Right renal cortex interstitium (tissue), 3 donors: ENCODE data around the gene GLG1. TPM values are rescaled to one million over a fixed set of nuclear protein-coding genes. Genes with fewer than 3 reads are reported as not detected.
"Not testable (repeated sequence)": the region's sequence is repeated elsewhere in the genome, so short reads cannot be mapped to it uniquely, and the experiment has no call there.

ENCODE experiments used
- DNase-seq, 3 donors: peaks; one replicate each; pipeline ENCODE4 v3.0.0-alpha.2; 2013; ENCODE audit warnings: low read depth in 3 of 3, low spot score in 2 of 3
- polyA plus RNA-seq, 3 donors: library from polyadenylated mRNA; unstranded; fragments of 120-200 nt; gene quantifications; one replicate each; pipeline ENCODE4 v1.2.1, GENCODE V29; 2013; ENCODE audit not compliant: insufficient read length in 3 of 3

GLG1 gene
- polyA plus RNA-seq, 3 donors = 153 to 159 (median 155) TPM

GRCh38 chr16:74575807-74576643 lies 30.9 kb downstream of the GLG1 start:
- no peak for DNase-seq

- DNase-seq = no peak
Observed at GRCh38 chr16:74575175-74575806, 31.6 kb downstream of the GLG1 start.

- no peak for DNase-seq
Observed at GRCh38 chr16:74574146-74574545, 32.8 kb downstream of the GLG1 start.

GRCh38 chr16:74573622-74574021 lies 33.3 kb downstream of the GLG1 start:
- no peak for DNase-seq

DNA sequence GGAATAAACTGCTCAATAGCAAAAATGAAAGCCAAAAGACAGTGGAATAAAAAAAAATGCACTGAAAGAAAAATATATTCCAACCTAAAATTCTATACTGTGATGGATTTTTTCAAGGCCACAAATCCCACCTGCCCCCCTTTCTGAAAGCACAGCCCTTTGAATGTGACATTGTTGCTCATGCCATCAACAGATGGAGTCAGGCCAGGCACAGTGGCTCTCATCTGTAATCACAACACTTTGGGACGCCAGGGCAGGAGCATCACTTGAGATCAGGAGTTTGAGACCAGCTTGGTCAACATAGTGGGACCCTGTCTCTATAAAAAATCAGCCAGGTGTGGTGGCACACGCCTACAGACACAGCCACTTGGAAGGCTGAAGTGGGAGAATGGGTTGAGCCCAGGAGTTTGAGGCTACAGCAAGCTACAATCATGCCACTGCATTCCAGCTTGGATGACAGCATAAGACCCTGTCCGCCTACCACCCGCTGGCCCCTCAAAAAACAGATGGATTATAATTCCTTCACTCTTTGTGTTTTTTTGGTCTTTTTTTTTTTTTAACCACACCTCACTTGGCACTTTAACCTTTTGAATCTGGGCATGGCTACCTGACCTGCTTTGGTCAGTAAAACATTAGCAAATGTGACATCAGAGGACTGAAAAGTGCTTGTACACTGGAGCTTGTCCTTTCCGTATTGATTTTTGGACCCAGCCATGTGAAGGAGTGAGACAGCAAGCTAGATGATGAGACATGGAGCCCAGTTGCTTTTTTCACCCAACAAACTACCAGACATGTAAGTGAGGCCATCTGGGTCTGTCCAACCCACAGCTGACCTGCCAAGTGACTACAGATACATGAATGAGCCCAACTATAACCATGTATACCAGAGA lies 36.3 kb downstream of the GLG1 start:
- no peak for DNase-seq

- no peak for DNase-seq
Observed at GRCh38 chr16:74568961-74569631, 37.8 kb downstream of the GLG1 start.

- no peak for DNase-seq
Observed at GRCh38 chr16:74567901-74568300, 39.0 kb downstream of the GLG1 start.

- DNase-seq = peak in 2 of 3 donors; percentile 23 to 55
Observed at GRCh38 chr16:74565378-74565777, 41.5 kb downstream of the GLG1 start.

- DNase-seq = no peak
Observed at GRCh38 chr16:74564451-74564984, 42.4 kb downstream of the GLG1 start.

DNA sequence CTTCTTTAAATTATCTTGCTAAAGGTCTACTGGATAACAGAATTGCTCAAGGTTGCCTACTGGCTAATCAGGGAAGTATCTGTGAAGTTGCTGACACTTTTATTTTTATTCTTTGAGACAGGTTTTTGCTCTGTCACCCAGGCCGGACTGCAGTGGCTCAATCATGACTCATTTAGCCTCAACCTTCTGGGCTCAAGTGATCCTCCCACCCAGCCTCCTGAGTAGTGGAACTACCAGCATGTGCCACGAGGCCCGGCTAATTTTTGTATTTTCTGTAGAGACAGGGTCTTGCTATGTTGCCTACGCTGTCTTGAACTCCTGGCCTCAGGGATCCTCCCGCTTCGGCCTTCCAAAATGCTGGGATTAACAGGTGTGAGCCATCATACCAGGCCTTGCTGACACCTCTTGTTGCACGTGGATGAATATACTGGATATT lies 43.1 kb downstream of the GLG1 start:
- no peak for DNase-seq

DNA sequence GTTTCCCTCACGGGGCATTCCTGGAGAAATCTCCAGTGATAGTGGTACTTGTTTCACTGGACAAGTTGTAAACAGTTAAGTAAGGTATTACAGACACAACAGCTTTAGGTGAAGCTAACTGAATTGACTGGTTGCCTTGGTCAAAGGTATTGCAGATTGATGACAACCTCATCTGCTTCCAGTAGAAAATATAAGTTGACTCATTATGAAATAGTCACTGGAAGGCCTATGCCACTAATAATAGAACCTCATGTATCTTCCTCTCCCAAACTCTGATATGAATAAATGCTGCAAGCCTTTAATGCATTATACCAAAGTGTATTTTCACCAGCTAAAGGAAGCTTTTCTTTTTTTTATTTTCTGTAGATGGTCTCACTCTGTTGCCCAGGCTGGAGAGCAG lies 44.8 kb downstream of the GLG1 start:
- no peak for DNase-seq

- no peak for DNase-seq
Observed at GRCh38 chr16:74561626-74562025, 45.3 kb downstream of the GLG1 start.

DNA sequence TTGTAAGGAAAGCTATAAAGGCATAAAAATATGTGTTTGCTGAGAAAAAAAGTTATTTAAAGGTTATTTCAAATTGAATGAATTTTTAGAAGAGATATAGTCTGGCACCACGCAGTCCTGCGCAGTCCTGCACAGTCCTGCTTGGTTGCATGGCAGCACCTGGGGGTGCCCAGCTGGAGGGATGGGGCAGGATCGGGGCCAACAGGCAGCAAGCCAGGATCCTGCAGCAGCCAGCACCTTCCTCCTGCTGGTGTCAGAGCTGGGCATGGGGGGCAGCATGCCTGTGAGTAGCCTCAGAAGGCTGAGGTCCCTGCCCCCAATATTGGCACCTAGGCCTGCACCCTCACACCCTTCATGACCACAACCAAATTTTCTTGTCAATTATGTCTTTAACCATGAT lies 46.0 kb downstream of the GLG1 start:
- DNase-seq = no peak

DNA sequence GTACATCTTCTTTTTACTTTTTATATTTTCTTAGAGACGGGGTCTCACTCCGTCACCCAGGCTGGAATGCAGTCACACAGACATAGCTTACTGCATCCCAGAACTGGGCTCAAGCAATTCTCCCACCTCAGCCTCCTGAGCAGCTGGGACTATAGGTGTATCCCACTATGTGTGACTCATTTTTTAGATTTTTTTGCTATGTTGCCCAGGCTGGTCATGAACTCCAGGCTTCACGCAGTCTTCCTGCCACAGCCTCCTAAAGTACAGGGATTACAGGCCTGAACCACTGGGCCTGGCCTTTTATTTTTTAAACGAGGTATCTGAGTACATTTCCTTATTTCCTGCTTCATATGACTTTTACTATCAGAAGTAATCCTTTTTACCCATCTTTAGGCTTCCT lies 48.0 kb downstream of the GLG1 start:
- no peak for DNase-seq

GRCh38 chr16:74557275-74557674 lies 49.6 kb downstream of the GLG1 start:
- no peak for DNase-seq

- no peak for DNase-seq
Observed at GRCh38 chr16:74556375-74556922, 50.5 kb downstream of the GLG1 start.

DNA sequence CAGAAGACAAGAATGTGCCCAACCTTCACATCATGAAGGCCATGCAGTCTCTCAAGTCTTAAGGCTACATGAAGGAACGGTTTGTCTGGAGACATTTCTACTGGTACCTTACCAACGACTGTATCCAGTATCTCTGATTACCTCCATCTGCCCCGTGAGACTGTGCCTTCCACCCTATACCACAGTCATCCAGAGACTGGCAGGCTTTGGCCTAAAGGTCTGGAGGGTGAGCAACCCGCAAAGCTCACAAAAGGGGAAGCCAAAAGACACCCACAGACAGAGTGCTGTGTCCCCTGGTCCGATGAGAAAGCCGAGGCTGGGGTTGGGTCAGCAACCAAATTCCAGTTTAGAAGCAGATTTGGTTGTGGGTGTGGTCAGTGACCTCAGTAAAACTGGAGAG lies 54.6 kb downstream of the GLG1 start:
- not testable (repeated sequence) for DNase-seq

DNA sequence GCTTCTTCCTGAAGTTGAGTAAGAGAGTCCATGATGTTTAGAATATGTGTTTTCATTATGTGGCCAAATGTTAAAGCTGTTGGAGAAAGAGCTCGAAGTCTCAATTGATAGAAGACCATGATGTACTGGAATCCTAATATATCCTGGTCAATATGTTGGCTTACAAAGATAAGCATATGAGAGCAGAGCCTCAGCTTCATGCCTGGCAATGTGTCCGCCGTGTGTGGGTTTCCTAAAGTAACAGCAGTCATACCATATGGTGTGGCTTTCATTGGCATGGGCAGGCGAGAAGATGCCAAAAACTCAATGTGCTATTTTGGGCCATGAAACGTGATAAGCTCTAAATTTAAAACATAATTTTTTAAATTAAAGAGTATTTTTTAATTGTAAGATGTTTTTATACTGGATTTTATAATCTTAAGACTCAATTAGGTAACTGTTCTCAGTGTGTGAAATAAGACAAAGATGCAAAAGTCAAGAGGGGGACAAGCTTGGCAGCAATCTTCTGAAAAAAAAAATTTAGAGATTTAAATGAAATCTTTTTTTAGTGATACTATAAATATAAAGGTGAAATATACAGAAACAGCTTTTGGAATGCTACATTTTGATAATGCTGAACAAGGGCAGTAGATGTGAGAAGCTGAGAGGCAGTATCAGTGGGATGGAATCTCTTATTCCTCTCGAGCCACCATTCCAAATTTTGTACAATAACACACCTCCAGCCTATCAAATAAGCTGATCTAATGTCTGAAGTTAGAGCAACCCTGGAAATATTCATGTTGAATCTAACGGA lies 56.5 kb downstream of the GLG1 start:
- DNase-seq = not testable (repeated sequence)

- DNase-seq = not testable (repeated sequence)
Observed at GRCh38 chr16:74546112-74546511, 60.8 kb downstream of the GLG1 start.
